Hepatocyte (in vitro differentiated cells): Measurements from ENCODE around the gene TTLL4. TPM values are rescaled to one million over a fixed set of nuclear protein-coding genes. Genes with fewer than 3 reads are reported as not detected.

Source experiments
- DNase-seq: peaks from one replicate; pipeline ENCODE4 v3.0.0-alpha.2; 2016; ENCODE audit warnings: low spot score
- H2AFZ ChIP-seq: fragments of 200-600 bp; sonication (generic); 2 replicates; pipeline ENCODE4 v1.6.0; 2016; ENCODE audit warnings: antibody characterized with exemption, mild to moderate bottlenecking
- H3K27ac ChIP-seq: fragments of 200-600 bp; sonication (generic); 2 replicates; pipeline ENCODE4 v1.5.1; 2016; ENCODE audit warnings: mild to moderate bottlenecking
- H3K27me3 ChIP-seq: fragments of 200-600 bp; sonication (generic); 2 replicates; pipeline ENCODE4 v1.6.1; 2016
- H3K36me3 ChIP-seq: fragments of 200-600 bp; sonication (generic); replicated peaks from 2 replicates; pipeline ENCODE4 v1.5.1; 2016; ENCODE audit warnings: low read depth; ENCODE audit not compliant: insufficient read depth
- H3K4me1 ChIP-seq: fragments of 200-600 bp; sonication (generic); 2 replicates; pipeline ENCODE4 v1.5.1; 2016; ENCODE audit warnings: mild to moderate bottlenecking, moderate library complexity; ENCODE audit not compliant: insufficient read depth
- H3K4me2 ChIP-seq: fragments of 200-600 bp; sonication (generic); 2 replicates; pipeline ENCODE4 v1.6.0; 2016
- H3K4me3 ChIP-seq: fragments of 200-600 bp; sonication (generic); 2 replicates; pipeline ENCODE4 v1.5.1; 2016; ENCODE audit warnings: mild to moderate bottlenecking
- H3K79me2 ChIP-seq: fragments of 200-600 bp; sonication (generic); 2 replicates; pipeline ENCODE4 v1.6.0; 2017; ENCODE audit warnings: mild to moderate bottlenecking
- H3K9me2 ChIP-seq: fragments of 200-600 bp; sonication (generic); replicated peaks from 2 replicates; pipeline ENCODE4 v1.6.0; 2017; ENCODE audit warnings: mild to moderate bottlenecking; ENCODE audit not compliant: insufficient read depth
- H3K9me3 ChIP-seq: fragments of 200-600 bp; sonication (generic); 2 replicates; pipeline ENCODE4 v1.5.1; 2016; ENCODE audit warnings: low read depth, mild to moderate bottlenecking
- H4K20me1 ChIP-seq: fragments of 200-600 bp; sonication (generic); 2 replicates; pipeline ENCODE4 v1.6.0; 2016; ENCODE audit warnings: mild to moderate bottlenecking; ENCODE audit not compliant: insufficient read depth, poor library complexity, severe bottlenecking
- CTCF ChIP-seq: fragments of 200-600 bp; sonication (generic); IDR thresholded peaks from 2 replicates; pipeline ENCODE4 v1.5.1; 2016; ENCODE audit warnings: antibody characterized with exemption, mild to moderate bottlenecking; ENCODE audit not compliant: poor library complexity
- EZH2 ChIP-seq: fragments of 200-600 bp; sonication (generic); IDR thresholded peaks from 2 replicates; pipeline ENCODE4 v1.6.1; 2016; ENCODE audit warnings: antibody characterized with exemption, mild to moderate bottlenecking, borderline replicate concordance
- EZH2phosphoT487 ChIP-seq: fragments of 200-600 bp; sonication (generic); IDR thresholded peaks from one replicate; pipeline ENCODE4 v1.6.1; 2018; ENCODE audit warnings: antibody characterized with exemption, mild to moderate bottlenecking, low read depth, moderate library complexity; ENCODE audit not compliant: unreplicated experiment, severe bottlenecking
- WGBS: methylation state at CpG from one replicate; pipeline ENCODE4 v1.1.6; 2016; ENCODE audit warnings: low lambda C conversion rate; ENCODE audit errors: missing lambda C conversion rate; 5-methylcytosine and 5-hydroxymethylcytosine counted together
- polyA plus RNA-seq: library from polyadenylated mRNA; unstranded; fragments of >200 nt; fragmentation: Nextera tagmentation; extraction: Ambion mirVana; gene quantifications from 2 replicates; pipeline ENCODE4 v1.2.1, GENCODE V29; 2016
- total RNA-seq: library from RNA; depleted of rRNA; stranded (reverse); fragments of >200 nt; gene quantifications from 2 replicates; pipeline ENCODE4 v1.2.3, GENCODE V29; 2014

Gene TTLL4
- total and polyA plus RNA-seq, 2 experiments from 2014 or later = 18.2 to 23.7 TPM

GRCh38 chr2:218709908-218710307 is 727 bp upstream of the TTLL4 start:
- Histone ChIP-seq H4K20me1 (no peaks in the 10 kb centered on the region), H3K36me3 (no peaks in the 10 kb centered on the region), H3K4me3 (no peak overlapping the region), H3K4me2 (peak overlapping the region; percentile 71), H3K27ac (no peak overlapping the region), H2AFZ (peak overlapping the region; percentile 62), H3K9me2 (no peaks in the 10 kb centered on the region), H3K4me1 (no peaks in the 10 kb centered on the region), H3K9me3 (no peaks in the 10 kb centered on the region), H3K79me2 (peaks cover 33% of the 10 kb centered on the region), H3K27me3 (no peaks in the 10 kb centered on the region)
- WGBS = 47% methylated on average over 8 of the region's 8 CpGs
- no peak for DNase-seq
- TF ChIP-seq CTCF (no peak), EZH2phosphoT487 (no peak)

- no peaks in the 10 kb centered on the region for H4K20me1 ChIP-seq
- no peak overlapping the region for H3K4me3 ChIP-seq
- no peak overlapping the region for H3K27ac ChIP-seq
- DNase-seq = no peak
- H3K27me3 ChIP-seq = no peaks in the 10 kb centered on the region
- peak overlapping the region; percentile 62 for H2AFZ ChIP-seq
- H3K4me1 ChIP-seq = no peaks in the 10 kb centered on the region
- H3K79me2 ChIP-seq = peaks cover 37% of the 10 kb centered on the region
- 54% methylated on average over 14 of the region's 14 CpGs for WGBS
- peak overlapping the region; percentile 71 for H3K4me2 ChIP-seq
- TF ChIP-seq EZH2phosphoT487 (no peak), CTCF (no peak), EZH2 (no peak)
- H3K9me3 ChIP-seq = no peaks in the 10 kb centered on the region
- no peaks in the 10 kb centered on the region for H3K36me3 ChIP-seq
- no peaks in the 10 kb centered on the region for H3K9me2 ChIP-seq
These were observed 325 bp upstream of the TTLL4 start for GRCh38 chr2:218710334-218710686.

- Histone ChIP-seq H3K4me2 (peak overlapping the region; percentile 80), H3K9me2 (no peaks in the 10 kb centered on the region), H4K20me1 (no peaks in the 10 kb centered on the region), H2AFZ (peak overlapping the region; percentile 56), H3K9me3 (no peaks in the 10 kb centered on the region), H3K36me3 (no peaks in the 10 kb centered on the region), H3K27me3 (no peaks in the 10 kb centered on the region), H3K4me3 (peak overlapping the region; percentile 44), H3K4me1 (no peaks in the 10 kb centered on the region), H3K79me2 (peaks cover 47% of the 10 kb centered on the region), H3K27ac (peak overlapping the region; percentile 74)
- TF ChIP-seq EZH2phosphoT487 (no peak), CTCF (no peak), EZH2 (no peak)
- no peak for DNase-seq
- 5% methylated on average over 5 of the region's 5 CpGs for WGBS
These were observed 905 bp downstream of the TTLL4 start for GRCh38 chr2:218711550-218711929.

- Histone ChIP-seq H3K36me3 (no peaks in the 10 kb centered on the region), H3K4me1 (no peaks in the 10 kb centered on the region), H3K79me2 (peaks cover 59% of the 10 kb centered on the region), H2AFZ (no peak overlapping the region), H3K9me2 (no peaks in the 10 kb centered on the region), H3K27ac (no peak overlapping the region), H3K4me3 (no peak overlapping the region), H3K27me3 (no peaks in the 10 kb centered on the region), H3K9me3 (no peaks in the 10 kb centered on the region), H3K4me2 (no peak overlapping the region), H4K20me1 (no peaks in the 10 kb centered on the region)
- 100% methylated on average over 2 of the region's 2 CpGs for WGBS
- DNase-seq = no peak
- TF ChIP-seq CTCF (no peak), EZH2phosphoT487 (no peak)
These were observed 3.3 kb downstream of the TTLL4 start for GRCh38 chr2:218713922-218714321.
